Uterus (tissue), 2 donors: ENCODE data around the gene UBE2O.

Source experiments
- CTCF ChIP-seq, 4 experiments: fragments of 200-600 bp in 2 of 4; fragments of 450-650 bp in 2 of 4; sonication (generic) in 2 of 4; IDR thresholded peaks; one replicate each; pipeline ENCODE4 v1.5.1; 2016 to 2019; ENCODE audit warnings: antibody characterized with exemption in 4 of 4, mild to moderate bottlenecking in 2 of 4, moderate library complexity in 1 of 4
- POLR2A ChIP-seq, 2 donors: fragments of 450-650 bp; IDR thresholded peaks; one replicate each; pipeline ENCODE4 v1.6.1; 2016; ENCODE audit warnings: antibody characterized with exemption in 2 of 2, mild to moderate bottlenecking in 1 of 2, moderate library complexity in 1 of 2

- TF ChIP-seq CTCF (IDR thresholded peaks at IDR 0.05) (no peak), POLR2A (IDR thresholded peaks at IDR 0.05) (no peak)
These were observed 15.2 kb downstream of the UBE2O start for GRCh38 chr17:76437467-76438402.
